HepG2 (cell line): ENCODE measurements around the gene ADARB2. TPM values are rescaled to one million over a fixed set of nuclear protein-coding genes. Genes with fewer than 3 reads are reported as not detected.
A peak's percentile ranks its signal among the peaks of the same experiment; 100 is the strongest.

Source experiments
- ATAC-seq: fragments of 200-7000 bp; cut with Tn5 transposase; 3 replicates; pipeline ENCODE4 v1.9.1; 2020; ENCODE audit warnings: mild to moderate bottlenecking, moderate library complexity
- BruUV-seq: library from RNA; stranded (reverse); fragments of 400-500 nt; replicated peaks from 2 replicates; lab custom pipeline; 2021; lab: Mats Ljungman, UMichigan
- CTCF ChIA-PET: fragments of 300-600 bp; formaldehyde crosslinking; extraction: SDS; loops from one replicate; lab custom pipeline; 2021; ENCODE audit warnings: low total read pairs, inconsistent platforms, low intra/inter-chr PET ratio; lab: Yijun Ruan, JAX
- POLR2A ChIA-PET: fragments of 350-600 bp; sonication (Branson Sonifier 250); formaldehyde crosslinking; loops from one replicate; lab custom pipeline; 2020; ENCODE audit warnings: antibody characterized with exemption, inconsistent platforms; lab: Yijun Ruan, JAX
- DNase-seq: peaks from one replicate; pipeline ENCODE4 v3.0.0-alpha.2; 2015; ENCODE audit warnings: low spot score
- FAIRE-seq: peaks from 3 replicates; lab custom pipeline; 2011; peaks lifted over from hg19 to GRCh38; lab: Jason Lieb, UNC
- H2AFZ ChIP-seq: one replicate; pipeline ENCODE4 v1.6.1; 2011; ENCODE audit warnings: low read length, inconsistent platforms
- H3K27ac ChIP-seq: fragments of 300-600 bp; 3 replicates; pipeline ENCODE4 v1.8.0; 2011; ENCODE audit warnings: mixed run types, mild to moderate bottlenecking, mixed read lengths, low read length, inconsistent platforms; ENCODE audit not compliant: insufficient read depth; ENCODE audit errors: extremely low read length
- H3K27me3 ChIP-seq, 2 experiments: fragments of 200-600 bp in 1 of 2; 2 replicates in 1 of 2; 3 replicates in 1 of 2; pipeline versions ENCODE4 v1.6.0 to v1.8.0; 2011; ENCODE audit warnings: low read length in 2 of 2, mild to moderate bottlenecking in 2 of 2, moderate library complexity in 2 of 2, inconsistent platforms in 1 of 2; ENCODE audit not compliant: insufficient read depth in 2 of 2, control insufficient read depth in 1 of 2
- H3K36me3 ChIP-seq, 2 experiments: fragments of 200-600 bp in 1 of 2; replicated peaks in 1 of 2; 2 replicates in 1 of 2; 3 replicates in 1 of 2; pipeline versions ENCODE4 v1.5.1 to v1.8.0; 2011; ENCODE audit warnings: low read length in 2 of 2, inconsistent platforms in 1 of 2; ENCODE audit not compliant: insufficient read depth in 2 of 2, control insufficient read depth in 1 of 2
- H3K4me1 ChIP-seq: 2 replicates; pipeline ENCODE4 v1.5.1; 2012; ENCODE audit warnings: low read length, inconsistent platforms; ENCODE audit not compliant: insufficient read depth
- H3K4me2 ChIP-seq: 2 replicates; pipeline ENCODE4 v1.6.0; 2011; ENCODE audit warnings: low read depth, low read length, inconsistent platforms
- H3K4me3 ChIP-seq, 3 experiments: fragments of 200-600 bp in 1 of 3; sonication (generic), shearing (Covaris generic) in 1 of 3; replicated peaks in 1 of 3; 2 replicates each; pipeline ENCODE4 v1.5.1; 2011 to 2016; ENCODE audit warnings: low read length in 3 of 3, inconsistent platforms in 2 of 3, low read depth in 2 of 3, mild to moderate bottlenecking in 2 of 3, control low read depth in 1 of 3, mixed read lengths in 1 of 3; ENCODE audit not compliant: insufficient read depth in 1 of 3
- H3K79me2 ChIP-seq: one replicate; pipeline ENCODE4 v1.6.1; 2011; ENCODE audit warnings: low read length, inconsistent platforms; ENCODE audit not compliant: insufficient read depth
- H3K9ac ChIP-seq: 2 replicates; pipeline ENCODE4 v1.6.0; 2011; ENCODE audit warnings: mild to moderate bottlenecking, low read depth, low read length, inconsistent platforms; ENCODE audit not compliant: insufficient read depth
- H3K9me3 ChIP-seq: 2 replicates; pipeline ENCODE4 v1.5.1; 2012; ENCODE audit warnings: mild to moderate bottlenecking, low read length
- H4K20me1 ChIP-seq: 2 replicates; pipeline ENCODE4 v1.6.0; 2011; ENCODE audit warnings: inconsistent platforms, mild to moderate bottlenecking, low read length, moderate library complexity; ENCODE audit not compliant: insufficient read depth
- CHCHD3 ChIP-seq: sonication (generic); formaldehyde crosslinking; IDR thresholded peaks from 2 replicates; pipeline ENCODE4 v1.8.0; 2022; ENCODE audit warnings: mild to moderate bottlenecking, missing genetic modification reagents, moderate library complexity
- NR2F6 ChIP-seq, 2 experiments: IDR thresholded peaks; 2 replicates each; pipeline ENCODE4 v1.6.1; 2016; ENCODE audit warnings: antibody characterized with exemption in 1 of 2, mild to moderate bottlenecking in 1 of 2
- SP140L ChIP-seq: sonication (generic); formaldehyde crosslinking; IDR thresholded peaks from 2 replicates; pipeline ENCODE4 v1.4.0; 2020; ENCODE audit warnings: missing genetic modification reagents, borderline replicate concordance
- STAG1 ChIP-seq: sonication (generic); formaldehyde crosslinking; IDR thresholded peaks from 2 replicates; pipeline ENCODE4 v1.4.0; 2020; ENCODE audit warnings: missing genetic modification reagents
- ZNF782 ChIP-seq: sonication (generic); formaldehyde crosslinking; IDR thresholded peaks from 2 replicates; pipeline ENCODE4 v1.4.0; 2020; ENCODE audit warnings: missing genetic modification reagents, mild to moderate bottlenecking, borderline replicate concordance
- WGBS: methylation state at CpG from one replicate; pipeline ENCODE4 v1.1.6; 2017; ENCODE audit warnings: low lambda C conversion rate; 5-methylcytosine and 5-hydroxymethylcytosine counted together
- in situ Hi-C: cut with HindIII; loops from 2 replicates; pipeline ENCODE4 v1.10.0; 2017; ENCODE audit warnings: low pct_unique_long_range_greater_than_20kb; ENCODE audit not compliant: extremely low pct_ligation_motif_present
- intact Hi-C: fragments of 100-400 bp; cut with micrococcal nuclease; formaldehyde crosslinking; loops from one replicate; pipeline ENCODE4 v1.10.0; 2022; ENCODE audit not compliant: unreplicated experiment
- polyA plus RNA-seq, 8 experiments: library from polyadenylated mRNA; depleted of rRNA in 3 of 8; stranded (reverse) in 7 of 8; unstranded in 1 of 8; fragments of >200 nt; fragmentation: Illumina TruSeq in 4 of 8; extraction: Trizol in 4 of 8; gene quantifications; 2 replicates each; pipeline versions ENCODE4 v1.2.1 to v1.2.3, GENCODE V29; 2011 to 2016; ENCODE audit warnings: low read depth in 4 of 8, missing spikeins in 1 of 8, mixed read lengths in 1 of 8; ENCODE audit not compliant: insufficient read depth in 1 of 8
- total RNA-seq, 5 experiments: library from RNA; depleted of rRNA; stranded (reverse); fragments of >200 nt; fragmentation: Illumina TruSeq; extraction: Trizol; gene quantifications; 2 replicates each; pipeline ENCODE4 v1.2.3, GENCODE V29; 2016; ENCODE audit warnings: low read depth in 1 of 5
- TF ChIP-seq, protein P1 (sequence below): sonication (generic); formaldehyde crosslinking; IDR thresholded peaks from 2 replicates; pipeline ENCODE4 v1.5.1; 2020; ENCODE audit warnings: mild to moderate bottlenecking, missing genetic modification reagents, borderline replicate concordance
- TF ChIP-seq, protein P2 (sequence below): sonication (generic); formaldehyde crosslinking; IDR thresholded peaks from 2 replicates; pipeline ENCODE4 v1.5.0; 2020; ENCODE audit warnings: mild to moderate bottlenecking, missing genetic modification reagents, moderate library complexity

ADARB2 gene
- total and polyA plus RNA-seq, 2 of the 13 experiments (the other 11 are each of a cell fraction or from before 2014, with no cell fraction given): not detected

DNA sequence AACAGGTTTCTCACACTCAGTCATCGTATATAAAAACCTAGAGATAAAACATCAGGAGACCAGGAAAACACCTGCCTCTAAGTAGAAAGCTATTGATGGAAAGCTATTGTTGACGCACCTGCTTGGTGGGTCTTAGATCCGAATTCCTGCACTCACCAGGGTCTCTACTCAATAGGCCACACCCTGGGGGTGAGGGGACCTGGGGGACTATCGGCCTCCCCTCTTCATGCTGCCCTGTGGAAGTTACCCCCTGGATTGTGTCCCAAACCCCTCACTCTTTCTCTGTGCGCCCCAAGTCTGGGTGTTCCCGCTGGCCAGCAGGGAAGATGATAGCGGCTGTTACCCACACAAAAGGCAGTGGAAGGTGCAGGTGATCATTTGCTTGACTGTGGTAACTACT, 368.1 kb downstream of the ADARB2 start:
- intact Hi-C loops: no loop called here
- ATAC-seq: no peak
- peak overlapping the region; percentile 35 for H3K4me2 ChIP-seq

DNA sequence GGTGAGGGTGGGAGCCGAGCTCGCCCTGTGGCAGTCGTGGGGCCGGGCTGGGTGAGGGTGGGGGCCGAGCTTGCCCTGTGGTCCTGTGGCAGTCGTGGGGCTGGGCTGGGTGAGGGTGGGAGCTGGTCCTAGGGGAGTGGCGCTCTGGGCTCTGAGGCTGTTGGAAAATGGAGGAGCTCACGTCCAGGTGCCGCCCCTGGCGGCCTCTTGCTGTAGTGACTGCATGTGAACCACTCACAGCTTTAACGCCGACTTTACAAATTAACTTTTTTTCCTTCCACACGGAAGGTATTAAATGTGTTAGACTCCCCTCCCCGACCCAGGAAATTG, 368.5 kb downstream of the ADARB2 start:
- Histone ChIP-seq H3K9me3 (no peaks in the 10 kb centered on the region), H2AFZ (no peak overlapping the region), H3K36me3 (no peaks in the 10 kb centered on the region)
- FAIRE-seq: no peak
- intact Hi-C loops: no loop called here
- TF ChIP-seq CHCHD3 (no peak), SP140L (CRISPR knock-in tag) (no peak), NR2F6 (IDR thresholded peaks at IDR 0.05) (no peak), NR2F6 (CRISPR knock-in tag; IDR thresholded peaks at IDR 0.05) (no peak), STAG1 (peak; percentile 27)
- TF ChIP-seq, protein P1, sequence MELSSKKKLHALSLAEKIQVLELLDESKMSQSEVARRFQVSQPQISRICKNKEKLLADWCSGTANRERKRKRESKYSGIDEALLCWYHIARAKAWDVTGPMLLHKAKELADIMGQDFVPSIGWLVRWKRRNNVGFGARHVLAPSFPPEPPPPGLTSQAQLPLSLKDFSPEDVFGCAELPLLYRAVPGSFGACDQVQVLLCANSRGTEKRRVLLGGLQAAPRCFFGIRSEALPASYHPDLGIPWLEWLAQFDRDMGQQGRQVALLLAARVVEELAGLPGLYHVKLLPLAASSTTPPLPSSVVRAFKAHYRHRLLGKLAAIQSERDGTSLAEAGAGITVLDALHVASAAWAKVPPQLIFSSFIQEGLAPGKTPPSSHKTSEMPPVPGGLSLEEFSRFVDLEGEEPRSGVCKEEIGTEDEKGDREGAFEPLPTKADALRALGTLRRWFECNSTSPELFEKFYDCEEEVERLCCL (CRISPR knock-in tag): no peak
- TF ChIP-seq, protein P2, sequence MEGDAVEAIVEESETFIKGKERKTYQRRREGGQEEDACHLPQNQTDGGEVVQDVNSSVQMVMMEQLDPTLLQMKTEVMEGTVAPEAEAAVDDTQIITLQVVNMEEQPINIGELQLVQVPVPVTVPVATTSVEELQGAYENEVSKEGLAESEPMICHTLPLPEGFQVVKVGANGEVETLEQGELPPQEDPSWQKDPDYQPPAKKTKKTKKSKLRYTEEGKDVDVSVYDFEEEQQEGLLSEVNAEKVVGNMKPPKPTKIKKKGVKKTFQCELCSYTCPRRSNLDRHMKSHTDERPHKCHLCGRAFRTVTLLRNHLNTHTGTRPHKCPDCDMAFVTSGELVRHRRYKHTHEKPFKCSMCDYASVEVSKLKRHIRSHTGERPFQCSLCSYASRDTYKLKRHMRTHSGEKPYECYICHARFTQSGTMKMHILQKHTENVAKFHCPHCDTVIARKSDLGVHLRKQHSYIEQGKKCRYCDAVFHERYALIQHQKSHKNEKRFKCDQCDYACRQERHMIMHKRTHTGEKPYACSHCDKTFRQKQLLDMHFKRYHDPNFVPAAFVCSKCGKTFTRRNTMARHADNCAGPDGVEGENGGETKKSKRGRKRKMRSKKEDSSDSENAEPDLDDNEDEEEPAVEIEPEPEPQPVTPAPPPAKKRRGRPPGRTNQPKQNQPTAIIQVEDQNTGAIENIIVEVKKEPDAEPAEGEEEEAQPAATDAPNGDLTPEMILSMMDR: peak; percentile 49
- TF ChIP-seq, all 625 proteins: peak for 2
- no peak overlapping the region for H3K9ac ChIP-seq
- no peak overlapping the region for H3K4me3 ChIP-seq
- H3K27ac ChIP-seq: no peak overlapping the region
- ChIA-PET CTCF (no interaction called here), POLR2A (no interaction called here)
- in situ Hi-C loops: no loop called here
- peaks cover 25% of the 10 kb centered on the region for H3K4me1 ChIP-seq
- BruUV-seq: no TSS peak
- H3K27me3 ChIP-seq: peaks cover 1 to 4% of the 10 kb centered on the region in 2 experiments; a peak in 1 of 5 replicates
- 23% methylated on average over 5 of the region's 14 CpGs for WGBS
- H3K4me2 ChIP-seq: peak overlapping the region; percentile 35; the same call in 1 of the 2 replicates
- DNase-seq: peak; percentile 28
- peak; percentile 94 for ATAC-seq
- H3K79me2 ChIP-seq: no peaks in the 10 kb centered on the region
- H4K20me1 ChIP-seq: no peaks in the 10 kb centered on the region

More for the DNA sequence above, 368.1 kb downstream of the ADARB2 start:
- DNase-seq (no peak), FAIRE-seq (no peak)
- no TSS peak for BruUV-seq
- H3K9ac ChIP-seq: no peak overlapping the region
- POLR2A ChIA-PET: no interaction called here
- no peaks in the 10 kb centered on the region for H3K79me2 ChIP-seq
- 66% methylated on average over 6 of the region's 7 CpGs for WGBS
- CTCF ChIA-PET: no interaction called here
- in situ Hi-C loops: no loop called here
- H3K4me3 ChIP-seq: no peak overlapping the region
- H4K20me1 ChIP-seq: no peaks in the 10 kb centered on the region
- no peak overlapping the region for H3K27ac ChIP-seq
- no peaks in the 10 kb centered on the region for H3K9me3 ChIP-seq
- peaks cover 1 to 4% of the 10 kb centered on the region in 2 experiments; a peak in 1 of 5 replicates for H3K27me3 ChIP-seq
- TF ChIP-seq ZNF782 (CRISPR knock-in tag): no peak
- H2AFZ ChIP-seq: no peak overlapping the region
- no peaks in the 10 kb centered on the region for H3K36me3 ChIP-seq
- H3K4me1 ChIP-seq: peaks cover 25% of the 10 kb centered on the region
